ENCODE measurements around the gene ADRM1.
A peak's percentile ranks its signal among the peaks of the same experiment; 100 is the strongest.

ADRM1 gene

DNA sequence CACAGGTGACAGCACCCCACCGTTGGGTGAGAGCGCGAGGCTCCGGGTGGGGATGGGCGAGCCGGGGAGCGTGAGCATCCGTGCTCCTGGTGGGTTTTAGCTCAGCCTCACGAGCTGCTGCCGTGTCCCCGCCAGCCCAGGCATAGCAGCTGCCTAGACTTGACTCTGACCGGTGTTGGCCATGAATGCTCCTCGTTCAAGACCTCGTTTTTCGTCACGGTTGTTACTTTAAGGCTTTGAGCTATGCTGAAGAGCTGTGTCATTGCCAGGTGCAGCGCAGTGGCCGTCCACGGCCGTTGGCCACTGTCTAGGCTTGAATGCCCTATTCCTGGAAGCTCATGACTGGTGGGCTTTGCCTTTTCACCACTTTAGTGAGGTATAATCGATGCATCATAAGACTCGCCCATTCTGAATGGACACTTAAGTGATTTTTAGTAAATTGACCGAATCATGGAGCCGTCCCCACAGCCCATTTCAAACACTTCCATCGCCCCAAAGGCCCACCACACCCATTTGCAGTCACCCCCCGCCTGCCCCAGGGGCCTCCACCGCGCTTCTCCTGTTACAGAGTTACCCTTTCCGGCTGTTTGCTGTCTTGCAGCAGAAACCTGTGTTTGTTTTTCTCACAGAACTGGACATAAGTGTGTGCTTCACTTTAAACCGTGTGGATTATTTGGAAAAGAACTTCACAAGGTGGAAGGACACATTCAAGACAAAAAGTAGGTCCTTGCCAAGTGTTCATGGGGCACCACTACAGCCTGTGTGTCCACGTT is 21.4 kb upstream of the ADRM1 start:
- no peak for DNase-seq

DNA sequence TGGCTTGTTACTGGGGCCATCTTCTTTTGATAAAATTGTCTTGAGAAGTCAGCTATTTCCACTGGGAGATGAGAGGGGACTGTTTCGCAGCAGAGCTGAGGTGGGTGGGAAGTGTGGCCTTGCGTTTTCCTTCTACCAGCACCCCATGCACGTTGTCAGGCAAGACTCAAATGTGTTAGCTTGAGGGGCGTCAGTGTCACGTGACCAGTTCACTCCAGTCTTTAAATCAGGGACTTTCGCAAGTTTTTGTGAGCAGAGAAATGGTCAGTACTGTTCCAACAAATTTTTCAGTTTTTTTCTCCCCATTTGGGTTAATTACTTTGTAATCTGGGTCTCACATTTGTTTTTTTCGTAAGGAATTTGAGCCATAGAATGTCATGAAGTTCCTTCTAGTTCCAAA is 20.7 kb upstream of the ADRM1 start:
- DNase-seq, result no peak

DNA sequence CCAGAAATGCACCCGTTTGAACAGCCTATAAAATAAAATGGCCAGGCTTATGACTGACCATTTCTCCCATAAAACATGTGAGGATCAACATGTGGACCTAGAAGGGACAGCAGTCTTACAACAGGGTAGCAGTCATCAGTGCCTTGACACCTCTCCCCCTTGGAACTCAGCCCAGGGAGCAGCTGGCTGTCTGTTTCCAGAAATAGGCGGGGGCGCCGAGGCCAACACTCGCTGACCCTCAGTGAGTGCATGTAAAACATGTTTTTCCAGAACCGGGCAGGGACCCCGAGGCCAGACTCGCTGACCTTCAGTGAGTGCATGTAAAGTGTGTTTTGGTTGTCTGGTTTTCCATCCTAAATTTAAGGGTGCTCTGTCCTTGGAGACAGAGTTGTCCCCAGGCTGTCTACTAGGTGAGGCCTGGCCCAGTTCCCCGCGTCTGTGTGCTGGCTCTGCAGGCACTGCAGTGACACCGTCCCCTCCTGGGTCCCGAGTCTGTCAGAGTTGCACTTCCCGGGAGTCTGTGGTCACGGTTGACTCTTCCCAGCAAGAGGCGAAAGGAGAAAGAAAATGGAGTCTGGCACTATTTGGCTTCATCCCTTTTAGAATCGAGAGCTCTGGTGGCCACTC is 19.8 kb upstream of the ADRM1 start:
- no peak for DNase-seq

DNA sequence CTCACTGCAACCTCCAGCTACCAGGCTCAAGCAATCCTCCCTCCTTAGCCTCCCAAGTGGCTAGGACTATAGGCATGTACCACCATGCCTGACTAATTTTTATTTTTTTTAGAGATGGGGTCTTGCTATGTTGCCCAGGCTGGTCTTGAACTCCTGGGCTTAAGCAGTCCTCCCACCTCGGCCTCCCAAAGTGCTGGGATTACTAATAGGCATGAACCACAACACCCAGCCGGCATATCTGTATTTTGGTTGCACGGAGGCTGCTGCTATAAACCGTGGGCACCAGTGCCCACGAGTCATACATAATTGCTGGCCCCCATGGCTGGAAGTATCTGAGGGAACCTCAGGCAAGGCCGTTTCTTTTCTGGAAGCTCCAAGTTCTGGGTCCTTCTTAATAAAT is 18.3 kb upstream of the ADRM1 start:
- DNase-seq, result no peak

DNA sequence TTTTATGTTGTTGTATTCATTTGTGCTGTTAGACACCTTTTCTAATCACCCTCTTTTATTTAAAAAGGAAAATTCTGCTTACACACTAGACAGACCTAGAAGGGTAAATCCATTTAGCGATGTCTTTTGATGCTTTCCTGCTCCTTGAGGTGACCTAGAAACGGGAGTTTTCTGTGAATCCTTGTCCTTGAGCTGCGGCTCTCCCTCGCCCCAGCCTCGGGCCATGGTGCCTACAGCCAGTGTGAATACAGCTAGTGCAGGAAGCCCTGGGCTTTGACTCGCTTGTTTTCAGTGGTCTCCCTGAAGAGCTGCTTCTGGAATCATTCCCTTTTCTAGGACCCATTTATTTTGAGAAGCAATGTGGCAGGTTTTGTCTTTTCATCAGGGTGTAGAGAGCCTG is 17.6 kb upstream of the ADRM1 start:
- no peak for DNase-seq

GRCh38 chr20:62285722-62286121 is 17.1 kb upstream of the ADRM1 start:
- DNase-seq, result no peak

GRCh38 chr20:62286493-62287064 is 16.2 kb upstream of the ADRM1 start:
- no peak for DNase-seq

DNA sequence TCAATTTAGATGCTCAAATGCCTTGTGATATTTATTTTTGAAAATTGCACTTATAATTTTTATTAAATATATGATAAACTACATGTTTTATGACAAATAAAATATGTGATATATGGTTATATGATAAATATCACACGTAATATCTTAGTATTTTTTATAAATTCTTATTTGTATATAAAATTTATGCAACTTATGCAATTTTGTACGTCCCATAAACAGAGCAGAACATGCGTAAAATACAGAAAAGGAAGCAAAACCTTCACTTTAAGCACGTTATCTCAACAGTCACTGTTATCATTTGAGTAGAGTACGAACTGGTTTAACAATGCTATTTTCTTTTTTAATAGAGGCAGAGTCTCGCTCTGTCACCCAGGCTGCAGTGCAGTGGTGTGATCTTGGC is 15.7 kb upstream of the ADRM1 start:
- DNase-seq, result no peak

GRCh38 chr20:62287759-62288534 is 14.8 kb upstream of the ADRM1 start:
- no peak for DNase-seq

DNA sequence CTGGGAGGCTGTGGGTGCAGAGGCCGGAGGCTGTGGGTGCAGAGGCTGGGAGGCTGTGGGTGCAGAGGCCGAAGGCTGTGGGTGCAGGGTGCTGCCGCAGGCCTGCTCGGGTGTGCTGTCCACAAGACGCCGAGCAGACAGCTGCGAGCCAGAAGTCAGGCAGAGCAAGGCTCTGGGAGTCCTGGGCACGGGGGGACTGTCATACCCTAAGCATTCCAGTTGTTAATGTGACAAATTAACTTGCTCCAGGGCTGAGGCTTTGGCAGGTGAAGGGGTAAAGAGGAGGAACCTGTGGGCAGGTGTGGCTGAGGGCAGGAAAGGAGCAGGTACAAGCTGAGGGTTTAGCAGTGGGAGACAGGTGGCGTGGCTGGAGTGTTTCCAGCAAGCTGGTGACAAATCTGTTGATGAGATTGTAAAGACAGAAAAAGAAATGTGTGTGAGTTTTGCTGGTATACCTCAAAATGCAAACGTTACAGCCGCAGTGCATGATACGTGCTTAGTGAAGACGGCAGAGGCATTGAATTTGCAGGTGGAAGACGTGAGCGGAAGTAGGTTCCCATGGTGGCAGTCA is 14.2 kb upstream of the ADRM1 start:
- DNase-seq, result peak; percentile 50

- no peak for DNase-seq
Measured at GRCh38 chr20:62289131-62289530, 13.7 kb upstream of the ADRM1 start.

DNA sequence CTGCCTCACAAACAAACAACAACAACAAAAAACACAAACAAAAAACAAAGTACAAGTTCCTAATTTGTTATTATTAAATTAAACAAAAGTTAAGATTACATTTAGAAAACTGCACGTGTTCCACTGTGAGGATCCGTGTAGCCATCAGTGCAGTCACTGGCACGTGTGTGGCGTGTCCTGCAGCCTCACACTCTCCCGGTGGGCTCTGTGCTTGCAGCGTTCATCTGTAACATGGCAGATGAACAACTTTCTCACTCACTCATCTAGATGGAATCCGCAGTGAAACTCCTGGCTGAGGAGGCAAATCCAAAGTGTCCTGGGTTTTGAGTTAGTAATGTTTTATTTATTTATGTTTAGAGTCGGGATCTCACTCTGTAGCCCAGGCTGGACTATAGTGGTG is 12.9 kb upstream of the ADRM1 start:
- DNase-seq, result no peak

- DNase-seq, result no peak
Measured at GRCh38 chr20:62291251-62292066, 11.3 kb upstream of the ADRM1 start.

- no peak for DNase-seq
Measured at GRCh38 chr20:62292108-62292507, 10.7 kb upstream of the ADRM1 start.

DNA sequence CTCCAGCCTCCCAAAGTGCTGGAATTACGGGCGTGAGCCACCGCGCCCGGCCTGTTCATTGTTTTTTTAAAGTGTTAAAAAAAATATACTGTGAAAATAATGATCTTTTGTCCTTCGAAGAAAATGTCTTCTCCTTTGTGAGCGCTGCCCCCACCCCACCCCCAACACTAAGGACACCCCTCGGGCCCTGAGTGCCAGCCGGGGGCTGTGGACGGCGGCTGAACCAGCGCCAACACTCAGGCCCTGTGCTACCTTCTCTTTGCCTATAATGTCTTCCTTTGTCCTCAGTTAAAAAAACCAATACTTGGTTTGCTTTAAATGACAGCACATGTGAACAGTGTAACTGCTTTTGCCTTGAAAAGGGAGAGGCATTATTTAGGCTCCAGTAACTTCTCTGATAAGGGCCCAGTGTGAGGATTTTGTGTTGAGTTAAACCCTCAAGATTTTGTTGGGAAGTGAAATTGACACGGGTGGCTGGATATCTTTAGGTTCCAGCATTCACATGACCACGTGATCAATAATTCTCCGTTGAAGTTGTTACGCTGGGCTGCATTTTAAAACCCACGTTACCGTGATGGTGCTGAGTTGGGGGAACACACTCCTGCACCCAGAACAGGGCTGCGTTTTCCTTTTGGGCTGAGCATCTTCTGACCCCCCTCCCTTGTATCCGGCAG is 9.5 kb upstream of the ADRM1 start:
- DNase-seq, result no peak

- DNase-seq, result no peak
Measured at GRCh38 chr20:62293946-62294345, 8.9 kb upstream of the ADRM1 start.

DNA sequence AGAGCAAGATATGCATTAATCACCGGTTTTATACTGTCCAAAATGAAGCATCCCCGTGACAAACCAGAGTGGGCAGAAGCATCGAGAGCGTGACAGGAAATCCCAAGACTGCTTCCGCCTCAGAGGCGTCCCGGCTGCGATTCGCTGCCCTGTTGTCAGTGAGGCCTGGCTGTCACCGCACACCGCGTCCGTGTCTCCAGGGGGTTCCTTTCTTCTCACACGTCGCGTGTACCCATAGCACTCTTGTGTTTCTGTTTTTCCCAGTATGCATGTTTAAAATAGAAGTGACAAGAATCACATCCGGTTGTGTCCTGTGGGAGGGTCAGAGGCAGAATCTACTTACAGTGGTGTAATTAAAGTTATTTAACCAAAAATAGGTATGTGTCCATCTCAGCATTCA is 8.3 kb upstream of the ADRM1 start:
- no peak for DNase-seq

DNA sequence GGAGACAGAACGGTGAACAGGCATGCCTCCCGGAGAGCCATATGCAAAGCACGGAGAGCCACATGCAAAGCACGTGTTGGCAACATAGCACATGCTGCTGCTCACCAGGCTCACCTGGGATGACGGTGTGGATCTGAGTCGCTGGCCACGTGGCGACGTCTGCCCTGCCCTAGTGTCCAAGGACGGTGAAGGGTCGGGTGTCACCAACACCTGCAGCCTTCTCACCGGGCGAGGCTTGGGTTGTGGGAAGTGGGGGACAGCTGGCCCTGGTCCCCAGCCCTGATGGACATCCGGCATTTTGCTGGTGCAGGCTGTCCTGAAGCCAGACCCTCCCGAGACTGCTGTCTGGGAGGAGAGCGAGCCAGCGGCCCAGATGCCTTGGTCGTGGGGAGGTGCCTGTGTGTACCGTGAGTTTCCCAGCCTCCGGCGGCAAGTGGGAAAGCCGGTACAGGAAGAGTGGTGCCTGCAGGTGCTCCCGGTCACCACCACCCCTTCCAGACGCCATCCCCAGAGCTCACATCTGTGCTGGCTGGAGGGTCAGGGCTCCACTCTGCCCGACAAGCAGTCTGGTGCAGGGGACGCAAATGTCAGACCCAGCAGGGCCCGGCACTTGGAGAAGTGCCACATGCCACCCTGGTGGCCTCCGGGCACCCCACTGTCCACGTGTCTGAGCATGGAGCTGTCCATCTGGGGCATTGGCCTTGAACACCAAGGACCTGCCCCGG is 5.9 kb upstream of the ADRM1 start:
- DNase-seq, result no peak

GRCh38 chr20:62297449-62298227 is 5.2 kb upstream of the ADRM1 start:
- no peak for DNase-seq

- no peak for DNase-seq
Measured at GRCh38 chr20:62298577-62299249, 4.1 kb upstream of the ADRM1 start.

Measured in NCI-H2171 treated with DMSO at 0.1 percent for 48 hours (cell line).